ENCODE results near the gene RUNDC3A.

- TF ChIP-seq CTCF (IDR thresholded peaks at IDR 0.05; ENCODE audit: low read depth, low read length): no peak
- no peak for TF ChIP-seq EZH2phosphoT487 (IDR thresholded peaks at IDR 0.05; ENCODE audit: low read depth)
Measured at GRCh38 chr17:44360826-44361225, 52.4 kb downstream of the RUNDC3A start.

Data from OCI-LY3 (cell line).